ENCODE results near the gene SLC16A14. TPM values are rescaled to one million over a fixed set of nuclear protein-coding genes. Genes with fewer than 3 reads are reported as not detected.

The SLC16A14 gene, protein sequence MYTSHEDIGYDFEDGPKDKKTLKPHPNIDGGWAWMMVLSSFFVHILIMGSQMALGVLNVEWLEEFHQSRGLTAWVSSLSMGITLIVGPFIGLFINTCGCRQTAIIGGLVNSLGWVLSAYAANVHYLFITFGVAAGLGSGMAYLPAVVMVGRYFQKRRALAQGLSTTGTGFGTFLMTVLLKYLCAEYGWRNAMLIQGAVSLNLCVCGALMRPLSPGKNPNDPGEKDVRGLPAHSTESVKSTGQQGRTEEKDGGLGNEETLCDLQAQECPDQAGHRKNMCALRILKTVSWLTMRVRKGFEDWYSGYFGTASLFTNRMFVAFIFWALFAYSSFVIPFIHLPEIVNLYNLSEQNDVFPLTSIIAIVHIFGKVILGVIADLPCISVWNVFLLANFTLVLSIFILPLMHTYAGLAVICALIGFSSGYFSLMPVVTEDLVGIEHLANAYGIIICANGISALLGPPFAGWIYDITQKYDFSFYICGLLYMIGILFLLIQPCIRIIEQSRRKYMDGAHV
- total RNA-seq, result 0.11 and 0.39 TPM in 2 replicates

DNA sequence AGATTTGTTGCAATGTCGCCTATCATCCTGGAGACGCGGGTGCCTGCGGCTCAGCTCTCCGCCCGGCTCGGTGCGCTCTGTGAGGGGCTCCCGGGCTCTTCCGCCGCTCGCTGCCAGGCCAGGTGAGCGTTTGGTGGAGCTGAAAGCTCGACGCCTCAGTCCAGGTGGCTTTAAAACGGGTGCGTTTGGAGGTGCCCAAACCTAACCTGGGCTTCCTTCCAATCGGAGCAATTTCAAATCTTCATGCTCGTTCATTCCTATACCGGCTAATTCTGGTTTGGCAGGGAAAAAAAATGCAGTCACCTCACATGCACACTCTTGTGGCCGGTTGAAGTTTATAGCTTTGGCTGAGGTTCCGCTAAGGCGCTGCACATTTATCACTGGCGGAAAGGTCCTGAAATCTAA lies at the start of gene SLC16A14:
SLC16A14 (minus strand) TSS at position 274 of the 405 bp plus-strand sequence. CDS start 9,572 bp downstream, outside the sequence.

Small RNAs within 50 kb of the gene (small RNA-seq; reads per million reads assigned to genes)
- 0.09 reads per million for gene RNY4P19

Other genes with a start within 250 kb of the SLC16A14 start
- gene TRIP12, start 146.9 kb downstream of the SLC16A14 start, total RNA-seq, result 195 and 223 TPM in 2 replicates
- gene FBXO36, start 146.4 kb downstream of the SLC16A14 start, total RNA-seq, result 2.0 and 2.6 TPM in 2 replicates
- 27.1 and 28.7 TPM in 2 replicates for gene SP110, start 151.1 kb upstream of the SLC16A14 start, total RNA-seq
- gene SP140, start 156.8 kb upstream of the SLC16A14 start, total RNA-seq, result not detected in 2 replicates